ENCODE data around the gene NUBP1.
A peak's percentile ranks its signal among the peaks of the same experiment; 100 is the strongest.

Gene NUBP1

GRCh38 chr16:10745841-10746240, 2.2 kb downstream of the NUBP1 start:
- no peak overlapping the region for H3K27ac ChIP-seq
- TF ChIP-seq CTCF (conservative IDR thresholded peaks at IDR 0.05; ENCODE audit: low read depth): no peak
- DNase-seq (ENCODE audit: low spot score): no peak
- ChIA-PET CTCF (interaction anchor here (0.8 kb wide), 1 partner anchor 173 kb away, joined by 3 read pairs; no protein-coding TSS in a partner anchor), POLR2A (ENCODE audit: low non-redundant PET) (no interaction called here)

GRCh38 chr16:10750793-10751192, 7.2 kb downstream of the NUBP1 start:
- ChIA-PET POLR2A (ENCODE audit: low non-redundant PET) (no interaction called here), CTCF (interaction anchor here (2.4 kb wide), 1 partner anchor 168 kb away, joined by 9 read pairs; no protein-coding TSS in a partner anchor)
- TF ChIP-seq CTCF (conservative IDR thresholded peaks at IDR 0.05; ENCODE audit: low read depth): no peak
- DNase-seq (ENCODE audit: low spot score): no peak
- no peak overlapping the region; the same call in 1 of the 2 replicates for H3K27ac ChIP-seq

- CTCF ChIA-PET: interaction anchor here (2.4 kb wide), 1 partner anchor 167 kb away, joined by 9 read pairs; no protein-coding TSS in a partner anchor
- POLR2A ChIA-PET (ENCODE audit: low non-redundant PET): no interaction called here
Measured at GRCh38 chr16:10751291-10751697, 7.7 kb downstream of the NUBP1 start.

GRCh38 chr16:10752843-10753523, 9.3 kb downstream of the NUBP1 start:
- TF ChIP-seq CTCF (conservative IDR thresholded peaks at IDR 0.05; ENCODE audit: low read depth): no peak
- ChIA-PET POLR2A (ENCODE audit: low non-redundant PET) (interaction anchor here (0.6 kb wide), 2 partner anchors 44 to 148 kb away, joined by 3 to 4 read pairs; no protein-coding TSS in a partner anchor), CTCF (interaction anchor here (1.5 kb wide), 1 partner anchor 166 kb away, joined by 6 read pairs; no protein-coding TSS in a partner anchor)
- no peak for DNase-seq (ENCODE audit: low spot score)
- H3K27ac ChIP-seq: no peak overlapping the region

More at GRCh38 chr16:10751291-10751697, 7.7 kb downstream of the NUBP1 start:
- no peak for DNase-seq (ENCODE audit: low spot score)
- no peak overlapping the region for H3K27ac ChIP-seq
- no peak for TF ChIP-seq CTCF (conservative IDR thresholded peaks at IDR 0.05; ENCODE audit: low read depth)

- POLR2A ChIA-PET (ENCODE audit: low non-redundant PET): no interaction called here
- CTCF ChIA-PET: no interaction called here
- DNase-seq (ENCODE audit: low spot score): no peak
- H3K27ac ChIP-seq: no peak overlapping the region
- no peak for TF ChIP-seq CTCF (conservative IDR thresholded peaks at IDR 0.05; ENCODE audit: low read depth)
Measured at GRCh38 chr16:10753670-10754069, 10.0 kb downstream of the NUBP1 start.

- ChIA-PET POLR2A (ENCODE audit: low non-redundant PET) (no interaction called here), CTCF (interaction anchor here (0.7 to 1.1 kb wide), 2 partner anchors 163 to 180 kb away, joined by 3 read pairs; no protein-coding TSS in a partner anchor)
- DNase-seq (ENCODE audit: low spot score): peak; percentile 17
- peak overlapping the region; percentile 19; the same call in 1 of the 2 replicates for H3K27ac ChIP-seq
- TF ChIP-seq CTCF (conservative IDR thresholded peaks at IDR 0.05; ENCODE audit: low read depth): no peak
Measured at GRCh38 chr16:10754941-10755340, 11.3 kb downstream of the NUBP1 start.

Data from RWPE1 (cell line).